WERI-Rb-1 (cell line): ENCODE results near the gene RNF208.

Experiments
- DNase-seq: peaks from one replicate; pipeline ENCODE4 v3.0.0-alpha.2; 2020
- H3K27ac ChIP-seq: fragments of 250-450 bp; sonication (Bioruptor Pico); 2 replicates; pipeline ENCODE4 v1.5.1; 2020; ENCODE audit warnings: mild to moderate bottlenecking, moderate library complexity
- H3K27me3 ChIP-seq: fragments of 250-450 bp; sonication (Bioruptor Pico); 2 replicates; pipeline ENCODE4 v1.5.1; 2021; ENCODE audit warnings: mild to moderate bottlenecking, low read depth, moderate library complexity; ENCODE audit not compliant: insufficient read depth, severe bottlenecking
- H3K36me3 ChIP-seq: fragments of 250-450 bp; sonication (Bioruptor Pico); 2 replicates; pipeline ENCODE4 v1.5.1; 2020; ENCODE audit warnings: mild to moderate bottlenecking, moderate library complexity
- H3K4me3 ChIP-seq: 2 replicates; pipeline ENCODE4 v1.5.1; 2011; ENCODE audit warnings: low read depth, mild to moderate bottlenecking, control low read depth, low read length
- H3K9me3 ChIP-seq: fragments of 250-450 bp; sonication (Bioruptor Pico); 2 replicates; pipeline ENCODE4 v1.5.1; 2021; ENCODE audit warnings: mild to moderate bottlenecking, moderate library complexity; ENCODE audit not compliant: severe bottlenecking
- TF ChIP-seq, protein P1 (sequence below): IDR thresholded peaks from 2 replicates; pipeline ENCODE4 v1.5.1; 2011; ENCODE audit warnings: low read depth, mild to moderate bottlenecking, control low read depth, inconsistent platforms, low read length

The RNF208 gene

DNA sequence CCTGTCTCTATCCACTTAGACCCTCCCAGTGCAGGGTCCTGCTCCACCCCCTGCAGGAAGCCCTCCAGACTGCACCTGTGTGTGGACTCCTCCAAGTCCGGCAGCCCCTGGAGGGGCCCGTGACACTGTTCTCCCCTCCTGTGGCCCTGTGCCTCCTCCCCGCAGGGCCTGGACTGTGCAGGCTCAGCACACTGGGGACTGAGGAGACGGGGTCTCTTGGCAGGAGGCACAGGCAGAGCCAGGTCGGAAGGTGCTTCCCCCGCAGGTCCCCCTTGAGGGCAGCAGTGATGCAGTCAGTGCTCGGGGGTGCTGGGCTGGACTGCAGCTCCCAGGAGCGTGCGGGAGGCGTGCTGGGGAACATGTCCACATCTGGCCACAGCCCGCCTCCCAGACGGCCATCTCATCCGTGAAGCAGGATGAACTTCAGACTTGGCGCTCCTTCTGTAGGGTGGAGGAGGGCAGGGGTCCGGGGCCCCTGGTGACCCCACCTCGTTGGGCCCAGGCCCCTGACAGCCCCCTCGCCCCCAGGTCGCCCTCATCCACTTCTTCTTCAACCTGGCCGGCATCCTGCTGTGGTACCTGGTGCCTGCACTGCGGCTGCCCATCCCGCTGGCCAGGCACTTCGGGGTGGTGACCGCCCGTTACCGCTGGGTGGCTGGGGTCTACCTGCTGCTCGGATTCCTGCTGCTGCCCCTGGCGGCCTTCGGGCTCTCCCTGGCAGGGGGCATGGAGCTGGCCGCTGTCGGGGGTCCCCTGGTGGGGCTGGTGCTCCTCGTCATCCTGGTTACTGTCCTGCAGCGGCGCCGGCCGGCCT is 13.6 kb upstream of the RNF208 start:
- H3K4me3 ChIP-seq, result peak overlapping the region; percentile 32; the same call in 1 of the 2 replicates
- TF ChIP-seq, protein P1, sequence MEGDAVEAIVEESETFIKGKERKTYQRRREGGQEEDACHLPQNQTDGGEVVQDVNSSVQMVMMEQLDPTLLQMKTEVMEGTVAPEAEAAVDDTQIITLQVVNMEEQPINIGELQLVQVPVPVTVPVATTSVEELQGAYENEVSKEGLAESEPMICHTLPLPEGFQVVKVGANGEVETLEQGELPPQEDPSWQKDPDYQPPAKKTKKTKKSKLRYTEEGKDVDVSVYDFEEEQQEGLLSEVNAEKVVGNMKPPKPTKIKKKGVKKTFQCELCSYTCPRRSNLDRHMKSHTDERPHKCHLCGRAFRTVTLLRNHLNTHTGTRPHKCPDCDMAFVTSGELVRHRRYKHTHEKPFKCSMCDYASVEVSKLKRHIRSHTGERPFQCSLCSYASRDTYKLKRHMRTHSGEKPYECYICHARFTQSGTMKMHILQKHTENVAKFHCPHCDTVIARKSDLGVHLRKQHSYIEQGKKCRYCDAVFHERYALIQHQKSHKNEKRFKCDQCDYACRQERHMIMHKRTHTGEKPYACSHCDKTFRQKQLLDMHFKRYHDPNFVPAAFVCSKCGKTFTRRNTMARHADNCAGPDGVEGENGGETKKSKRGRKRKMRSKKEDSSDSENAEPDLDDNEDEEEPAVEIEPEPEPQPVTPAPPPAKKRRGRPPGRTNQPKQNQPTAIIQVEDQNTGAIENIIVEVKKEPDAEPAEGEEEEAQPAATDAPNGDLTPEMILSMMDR, result peak; percentile 0; the same call in 1 of the 2 replicates
- H3K27me3 ChIP-seq, result no peaks in the 10 kb centered on the region
- H3K36me3 ChIP-seq, result no peaks in the 10 kb centered on the region
- no peak for DNase-seq
- no peaks in the 10 kb centered on the region for H3K9me3 ChIP-seq
- no peak overlapping the region for H3K27ac ChIP-seq

DNA sequence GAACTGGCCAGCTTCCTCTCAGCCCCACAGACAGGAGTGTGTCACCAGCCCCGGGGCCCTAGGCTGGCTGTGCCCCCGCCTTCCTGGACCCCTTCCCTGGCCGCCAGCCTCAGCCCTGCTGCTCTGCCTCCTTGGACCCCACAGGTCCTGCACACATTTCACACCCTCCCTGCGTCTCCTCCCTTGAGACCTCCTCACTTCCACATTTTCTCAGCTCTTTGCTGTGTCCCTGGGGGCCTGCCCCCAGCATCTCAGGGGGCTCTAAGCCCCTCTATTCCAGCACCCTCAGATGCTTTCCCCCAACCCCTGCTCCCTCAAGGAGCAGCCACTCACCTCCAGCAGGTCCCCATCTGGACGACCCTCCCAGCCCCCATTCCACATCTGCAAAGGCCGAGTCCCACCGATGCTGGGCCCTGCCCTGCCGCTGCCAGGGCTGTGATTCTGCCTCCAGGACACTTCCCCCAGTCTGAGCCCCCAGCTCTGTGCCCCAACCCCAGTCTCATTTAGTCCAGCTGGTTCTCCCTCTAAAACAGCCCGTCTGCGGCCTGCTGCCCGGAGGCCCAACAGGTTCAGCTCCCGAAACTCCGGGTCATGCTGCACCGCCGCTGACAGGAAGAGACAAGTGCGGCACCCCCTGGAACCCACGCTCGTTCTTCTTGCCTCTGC is 12.9 kb upstream of the RNF208 start:
- TF ChIP-seq, protein P1, result no peak
- Histone ChIP-seq H3K36me3 (no peaks in the 10 kb centered on the region), H3K4me3 (no peak overlapping the region), H3K9me3 (no peaks in the 10 kb centered on the region), H3K27me3 (no peaks in the 10 kb centered on the region), H3K27ac (no peak overlapping the region)
- DNase-seq, result no peak

DNA sequence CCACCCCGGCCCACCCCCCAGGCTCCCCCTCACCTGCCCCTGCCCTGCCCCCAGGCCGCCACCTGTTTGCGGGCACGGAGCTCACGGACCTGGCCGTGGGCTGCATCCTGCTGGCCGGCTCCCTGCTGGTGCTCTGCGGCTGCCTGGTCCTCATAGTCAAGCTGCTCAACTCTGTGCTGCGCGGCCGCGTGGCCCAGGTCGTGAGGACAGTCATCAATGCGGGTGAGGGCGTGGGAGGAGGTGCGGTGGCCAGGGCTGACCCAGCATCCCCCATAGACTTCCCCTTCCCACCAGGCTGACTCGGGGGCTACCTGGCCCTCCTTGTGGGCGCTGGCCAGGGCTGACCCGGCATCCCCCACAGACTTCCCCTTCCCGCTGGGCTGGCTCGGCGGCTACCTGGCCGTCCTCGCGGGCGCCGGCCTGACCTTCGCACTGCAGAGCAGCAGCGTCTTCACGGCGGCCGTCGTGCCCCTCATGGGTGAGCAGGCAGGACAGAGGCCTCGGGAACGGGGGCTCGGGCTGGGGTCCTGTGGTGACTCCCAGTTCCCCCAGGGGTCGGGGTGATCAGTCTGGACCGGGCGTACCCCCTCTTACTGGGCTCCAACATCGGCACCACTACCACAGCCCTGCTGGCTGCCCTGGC is 12.1 kb upstream of the RNF208 start:
- Histone ChIP-seq H3K27me3 (no peaks in the 10 kb centered on the region), H3K4me3 (no peak overlapping the region), H3K9me3 (no peaks in the 10 kb centered on the region), H3K36me3 (no peaks in the 10 kb centered on the region), H3K27ac (no peak overlapping the region)
- DNase-seq, result no peak
- TF ChIP-seq, protein P1, result no peak

DNA sequence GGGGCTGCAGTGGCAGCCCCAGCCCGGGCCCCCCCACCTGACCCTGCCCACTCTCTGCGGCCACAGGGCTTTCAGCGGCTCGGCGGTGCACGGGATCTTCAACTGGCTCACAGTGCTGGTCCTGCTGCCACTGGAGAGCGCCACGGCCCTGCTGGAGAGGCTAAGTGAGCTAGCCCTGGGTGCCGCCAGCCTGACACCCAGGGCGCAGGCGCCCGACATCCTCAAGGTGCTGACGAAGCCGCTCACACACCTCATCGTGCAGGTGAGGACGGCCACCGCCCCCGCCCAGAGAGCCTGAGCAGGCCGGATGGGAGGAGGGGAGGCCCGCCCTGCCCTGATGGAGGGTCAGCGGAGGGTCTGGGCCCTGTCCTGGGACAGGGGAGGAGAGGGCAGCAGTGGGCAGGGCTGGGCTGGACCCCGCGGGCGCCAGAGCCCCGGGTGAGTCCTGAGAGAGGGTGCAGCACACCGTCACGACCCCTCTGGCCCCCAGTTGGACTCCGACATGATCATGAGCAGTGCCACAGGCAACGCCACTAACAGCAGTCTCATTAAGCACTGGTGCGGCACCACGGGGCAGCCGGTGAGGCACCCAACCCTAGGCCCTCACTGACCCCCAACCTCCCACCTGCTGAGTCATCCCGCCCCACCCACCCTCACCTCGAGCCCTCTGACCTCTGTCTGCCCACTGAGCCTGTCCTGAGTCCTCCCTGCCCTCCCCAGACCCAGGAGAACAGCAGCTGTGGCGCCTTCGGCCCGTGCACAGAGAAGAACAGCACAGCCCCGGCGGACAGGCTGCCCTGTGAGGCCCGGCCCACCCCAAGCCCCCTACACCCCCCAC is 11.3 kb upstream of the RNF208 start:
- H3K9me3 ChIP-seq, result no peaks in the 10 kb centered on the region
- no peak overlapping the region for H3K4me3 ChIP-seq
- no peak overlapping the region for H3K27ac ChIP-seq
- no peaks in the 10 kb centered on the region for H3K27me3 ChIP-seq
- DNase-seq, result no peak
- no peaks in the 10 kb centered on the region for H3K36me3 ChIP-seq
- TF ChIP-seq, protein P1, result no peak

DNA sequence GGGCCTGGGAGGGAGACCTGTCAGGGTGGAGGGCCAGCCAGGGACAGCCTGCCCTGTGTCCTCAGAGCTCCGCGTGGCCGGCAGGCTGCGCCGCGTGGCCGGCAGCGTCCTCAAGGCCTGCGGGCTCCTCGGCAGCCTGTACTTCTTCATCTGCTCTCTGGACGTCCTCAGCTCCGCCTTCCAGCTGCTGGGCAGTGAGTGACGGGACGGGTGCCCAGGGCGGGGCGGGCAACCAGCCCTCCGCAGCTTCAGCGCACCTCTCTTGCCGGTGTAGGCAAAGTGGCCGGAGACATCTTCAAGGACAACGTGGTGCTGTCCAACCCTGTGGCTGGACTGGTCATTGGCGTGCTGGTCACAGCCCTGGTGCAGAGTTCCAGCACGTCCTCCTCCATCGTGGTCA is 10.5 kb upstream of the RNF208 start:
- no peak overlapping the region for H3K27ac ChIP-seq
- H3K9me3 ChIP-seq, result no peaks in the 10 kb centered on the region
- no peak overlapping the region for H3K4me3 ChIP-seq
- no peaks in the 10 kb centered on the region for H3K36me3 ChIP-seq
- no peaks in the 10 kb centered on the region for H3K27me3 ChIP-seq
- DNase-seq, result no peak
- TF ChIP-seq, protein P1, result no peak
